Astrocyte (in vitro differentiated cells and primary cell): ENCODE measurements around the gene PNPLA6. TPM values are rescaled to one million over a fixed set of nuclear protein-coding genes. Genes with fewer than 3 reads are reported as not detected.
A peak's percentile ranks its signal among the peaks of the same experiment; 100 is the strongest.

Experiments
- DNase-seq: peaks from one replicate; pipeline ENCODE4 v3.0.0-alpha.2; 2010; ENCODE audit warnings: low read depth
- FAIRE-seq: peaks from 2 replicates; lab custom pipeline; 2011; peaks lifted over from hg19 to GRCh38; lab: Jason Lieb, UNC
- H2AFZ ChIP-seq: 2 replicates; pipeline ENCODE4 v1.6.0; 2012; ENCODE audit warnings: low read depth, low read length, inconsistent platforms
- H3K27ac ChIP-seq: 2 replicates; pipeline ENCODE4 v1.5.1; 2011; ENCODE audit warnings: low read depth, low read length, inconsistent platforms
- H3K27me3 ChIP-seq: 2 replicates; pipeline ENCODE4 v1.6.0; 2011; ENCODE audit warnings: low read length, inconsistent platforms; ENCODE audit not compliant: insufficient read depth
- H3K36me3 ChIP-seq: 2 replicates; pipeline ENCODE4 v1.5.1; 2011; ENCODE audit warnings: low read length, inconsistent platforms; ENCODE audit not compliant: insufficient read depth
- H3K4me1 ChIP-seq: 2 replicates; pipeline ENCODE4 v1.5.1; 2011; ENCODE audit warnings: low read length, inconsistent platforms; ENCODE audit not compliant: insufficient read depth
- H3K4me2 ChIP-seq: 2 replicates; pipeline ENCODE4 v1.6.0; 2012; ENCODE audit warnings: low read length, inconsistent platforms
- H3K4me3 ChIP-seq: 2 replicates; pipeline ENCODE4 v1.5.1; 2011; ENCODE audit warnings: low read depth, mild to moderate bottlenecking, low read length, inconsistent platforms; ENCODE audit not compliant: insufficient read depth
- H3K79me2 ChIP-seq: 2 replicates; pipeline ENCODE4 v1.6.0; 2012; ENCODE audit warnings: mild to moderate bottlenecking, low read length, inconsistent platforms; ENCODE audit not compliant: insufficient read depth
- H3K9ac ChIP-seq: 2 replicates; pipeline ENCODE4 v1.6.0; 2012; ENCODE audit warnings: mild to moderate bottlenecking, low read length, inconsistent platforms
- H3K9me3 ChIP-seq: 2 replicates; pipeline ENCODE4 v1.5.1; 2012; ENCODE audit warnings: low read depth, mild to moderate bottlenecking, low read length, inconsistent platforms; ENCODE audit not compliant: insufficient read depth
- H4K20me1 ChIP-seq: 2 replicates; pipeline ENCODE4 v1.6.0; 2012; ENCODE audit warnings: low read length, inconsistent platforms; ENCODE audit not compliant: insufficient read depth
- H3K27ac Mint-ChIP-seq: one replicate; pipeline ENCODE4 v1.8.0; 2021; ENCODE audit warnings: mild to moderate bottlenecking, mixed read lengths; ENCODE audit not compliant: unreplicated experiment
- H3K27me3 Mint-ChIP-seq: one replicate; pipeline ENCODE4 v1.8.0; 2021; ENCODE audit warnings: low read depth, mixed read lengths; ENCODE audit not compliant: unreplicated experiment
- H3K36me3 Mint-ChIP-seq: one replicate; pipeline ENCODE4 v1.8.0; 2021; ENCODE audit warnings: low read depth, mixed read lengths; ENCODE audit not compliant: unreplicated experiment
- H3K4me1 Mint-ChIP-seq: one replicate; pipeline ENCODE4 v1.8.0; 2021; ENCODE audit warnings: low read depth, mixed read lengths; ENCODE audit not compliant: unreplicated experiment
- H3K4me3 Mint-ChIP-seq: one replicate; pipeline ENCODE4 v1.8.0; 2021; ENCODE audit warnings: mild to moderate bottlenecking, moderate library complexity, mixed read lengths; ENCODE audit not compliant: unreplicated experiment
- H3K9me3 Mint-ChIP-seq: one replicate; pipeline ENCODE4 v1.8.0; 2021; ENCODE audit warnings: mild to moderate bottlenecking, mixed read lengths; ENCODE audit not compliant: unreplicated experiment
- CTCF ChIP-seq: IDR thresholded peaks from 2 replicates; pipeline ENCODE4 v1.5.1; 2011; ENCODE audit warnings: low read depth, mild to moderate bottlenecking, inconsistent platforms, low read length, moderate library complexity; ENCODE audit not compliant: insufficient read depth
- EZH2 ChIP-seq: IDR thresholded peaks from 2 replicates; pipeline ENCODE4 v1.6.1; 2012; ENCODE audit warnings: mild to moderate bottlenecking, low read length, inconsistent platforms; ENCODE audit not compliant: insufficient read depth
- total RNA-seq: library from RNA; stranded (reverse); gene quantifications from 2 replicates; pipeline ENCODE4 v1.2.1, GENCODE V29; 2021

The PNPLA6 gene
- total RNA-seq, 1 donor from 2014 or later = 90.2 TPM

DNA sequence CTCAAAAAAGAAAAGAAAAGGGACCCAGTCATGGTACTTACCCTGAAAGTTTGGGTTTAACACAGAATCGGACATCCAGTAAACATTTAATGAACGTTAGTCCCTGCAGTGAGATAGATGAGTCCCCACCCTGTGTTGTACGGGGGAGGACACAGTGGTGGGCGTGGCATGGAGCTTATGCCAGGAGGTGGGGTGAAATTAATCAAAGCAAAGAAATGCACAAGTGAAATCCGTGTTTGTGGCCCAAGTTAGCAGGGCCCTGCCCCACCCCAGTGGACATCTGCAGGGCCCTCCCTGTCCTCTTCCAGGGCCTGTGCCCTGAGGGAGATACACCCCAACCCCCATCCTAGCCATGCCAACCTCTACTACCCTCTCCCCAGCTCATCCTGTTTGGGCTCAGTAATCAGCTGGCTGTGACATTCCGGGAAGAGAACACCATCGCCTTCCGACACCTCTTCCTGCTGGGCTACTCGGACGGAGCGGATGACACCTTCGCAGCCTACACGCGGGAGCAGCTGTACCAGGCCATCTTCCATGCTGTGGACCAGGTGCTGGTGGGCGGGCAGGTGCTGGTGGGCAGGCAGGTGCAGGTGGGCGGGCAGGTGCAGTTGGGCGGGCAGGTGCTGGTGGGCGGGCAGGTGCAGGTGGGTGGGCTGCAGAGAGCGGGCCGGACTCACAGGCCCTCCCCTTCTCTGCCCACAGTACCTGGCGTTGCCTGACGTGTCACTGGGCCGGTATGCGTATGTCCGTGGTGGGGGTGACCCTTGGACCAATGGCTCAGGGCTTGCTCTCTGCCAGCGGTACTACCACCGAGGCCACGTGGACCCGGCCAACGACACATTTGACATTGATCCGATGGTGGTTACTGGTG lies 9.2 kb upstream of the PNPLA6 start:
- H3K36me3 Mint-ChIP-seq = no peaks in the 10 kb centered on the region
- no peaks in the 10 kb centered on the region for H3K27me3 Mint-ChIP-seq
- H3K4me3 Mint-ChIP-seq = no peak overlapping the region

GRCh38 chr19:7527516-7528191 lies 7.9 kb upstream of the PNPLA6 start:
- no peak for DNase-seq
- Histone ChIP-seq H3K27me3 (no peaks in the 10 kb centered on the region), H4K20me1 (peaks cover 5% of the 10 kb centered on the region), H3K9me3 (no peaks in the 10 kb centered on the region), H3K36me3 (peaks cover 4% of the 10 kb centered on the region), H2AFZ (no peak overlapping the region), H3K79me2 (peaks cover 20% of the 10 kb centered on the region), H3K27ac (no peak overlapping the region), H3K4me1 (peaks cover 8% of the 10 kb centered on the region), H3K9ac (no peak overlapping the region), H3K4me3 (no peak overlapping the region), H3K4me2 (no peak overlapping the region)
- no peaks in the 10 kb centered on the region for H3K27me3 Mint-ChIP-seq
- no peak for FAIRE-seq
- peak overlapping the region; percentile 45 for H3K4me3 Mint-ChIP-seq
- no peaks in the 10 kb centered on the region for H3K36me3 Mint-ChIP-seq
- H3K9me3 Mint-ChIP-seq = no peaks in the 10 kb centered on the region
- TF ChIP-seq CTCF = no peak
- no peak for TF ChIP-seq EZH2
- H3K4me1 Mint-ChIP-seq = peaks cover 3% of the 10 kb centered on the region
- H3K27ac Mint-ChIP-seq = no peak overlapping the region

More for the DNA sequence above, 9.2 kb upstream of the PNPLA6 start:
- Histone ChIP-seq H3K27ac (no peak overlapping the region), H4K20me1 (peaks cover 5% of the 10 kb centered on the region), H3K27me3 (no peaks in the 10 kb centered on the region), H3K4me2 (no peak overlapping the region), H2AFZ (no peak overlapping the region), H3K9ac (no peak overlapping the region), H3K79me2 (peaks cover 22% of the 10 kb centered on the region), H3K36me3 (peaks cover 4% of the 10 kb centered on the region), H3K4me1 (peaks cover 15% of the 10 kb centered on the region), H3K4me3 (no peak overlapping the region), H3K9me3 (no peaks in the 10 kb centered on the region)
- no peak for TF ChIP-seq CTCF
- no peak for TF ChIP-seq EZH2
- DNase-seq = no peak
- Mint-ChIP-seq H3K4me1 (peaks cover 7% of the 10 kb centered on the region), H3K9me3 (no peaks in the 10 kb centered on the region), H3K27ac (no peak overlapping the region)
- FAIRE-seq = no peak
